ENCODE results near the gene FGF19. TPM values are rescaled to one million over a fixed set of nuclear protein-coding genes. Genes with fewer than 3 reads are reported as not detected.

Gene FGF19
- total RNA-seq, 3 donors from 2014 or later (not counting 1 experiment from before 2014, with no cell fraction given): not detected

DNA sequence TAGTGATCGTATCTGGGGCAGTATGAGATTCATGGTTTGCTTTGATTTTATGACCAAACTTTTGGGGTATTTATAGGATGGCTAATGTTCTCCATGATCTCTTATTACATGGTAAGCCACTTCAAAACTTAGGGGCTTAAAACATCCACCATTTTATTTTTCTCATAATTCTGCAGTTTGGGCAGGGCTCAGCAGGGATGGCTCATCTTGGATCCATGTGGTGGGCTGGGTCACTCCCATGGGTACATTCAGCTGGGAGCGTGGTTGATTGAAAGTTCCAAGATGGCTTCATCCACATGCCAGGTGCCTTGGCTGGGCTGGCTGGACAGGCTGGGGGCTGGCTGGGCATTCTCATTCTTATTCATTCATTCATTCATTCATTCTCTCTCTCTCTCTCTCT lies 30.5 kb upstream of the FGF19 start:
- no peak overlapping the region for H3K27ac Mint-ChIP-seq
- H3K27me3 Mint-ChIP-seq (ENCODE audit: low read depth in 2 of 2): peaks cover 9 to 25% of the 10 kb centered on the region in 2 donors
- 94% methylated on average over 2 of the region's 2 CpGs for WGBS (ENCODE audit: insufficient coverage)
- H3K27me3 ChIP-seq (ENCODE audit: control insufficient read depth, insufficient read depth, low read length): peaks cover 2% of the 10 kb centered on the region
- H3K27ac ChIP-seq (ENCODE audit: low read length): no peak overlapping the region
- H3K36me3 ChIP-seq (ENCODE audit: control insufficient read depth, insufficient read depth, low read length): no peaks in the 10 kb centered on the region
- H3K9me3 ChIP-seq (ENCODE audit: control insufficient read depth, insufficient read depth, low read length): peaks cover 4% of the 10 kb centered on the region
- no peaks in the 10 kb centered on the region for H3K4me1 Mint-ChIP-seq
- H3K4me3 Mint-ChIP-seq: no peak overlapping the region
- no peaks in the 10 kb centered on the region for H3K36me3 Mint-ChIP-seq
- no peak overlapping the region for H3K4me3 ChIP-seq (ENCODE audit: low read length)
- ATAC-seq (no peak), DNase-seq (no peak)
- H3K4me1 ChIP-seq (ENCODE audit: control insufficient read depth, insufficient read depth, low read length): no peaks in the 10 kb centered on the region
- TF ChIP-seq, protein P1, sequence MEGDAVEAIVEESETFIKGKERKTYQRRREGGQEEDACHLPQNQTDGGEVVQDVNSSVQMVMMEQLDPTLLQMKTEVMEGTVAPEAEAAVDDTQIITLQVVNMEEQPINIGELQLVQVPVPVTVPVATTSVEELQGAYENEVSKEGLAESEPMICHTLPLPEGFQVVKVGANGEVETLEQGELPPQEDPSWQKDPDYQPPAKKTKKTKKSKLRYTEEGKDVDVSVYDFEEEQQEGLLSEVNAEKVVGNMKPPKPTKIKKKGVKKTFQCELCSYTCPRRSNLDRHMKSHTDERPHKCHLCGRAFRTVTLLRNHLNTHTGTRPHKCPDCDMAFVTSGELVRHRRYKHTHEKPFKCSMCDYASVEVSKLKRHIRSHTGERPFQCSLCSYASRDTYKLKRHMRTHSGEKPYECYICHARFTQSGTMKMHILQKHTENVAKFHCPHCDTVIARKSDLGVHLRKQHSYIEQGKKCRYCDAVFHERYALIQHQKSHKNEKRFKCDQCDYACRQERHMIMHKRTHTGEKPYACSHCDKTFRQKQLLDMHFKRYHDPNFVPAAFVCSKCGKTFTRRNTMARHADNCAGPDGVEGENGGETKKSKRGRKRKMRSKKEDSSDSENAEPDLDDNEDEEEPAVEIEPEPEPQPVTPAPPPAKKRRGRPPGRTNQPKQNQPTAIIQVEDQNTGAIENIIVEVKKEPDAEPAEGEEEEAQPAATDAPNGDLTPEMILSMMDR (IDR thresholded peaks at IDR 0.05): no peak
- peaks cover 0 to under 1% of the 10 kb centered on the region in 2 donors for H3K9me3 Mint-ChIP-seq
- intact Hi-C loops (cut with micrococcal nuclease): no loop called here

DNA sequence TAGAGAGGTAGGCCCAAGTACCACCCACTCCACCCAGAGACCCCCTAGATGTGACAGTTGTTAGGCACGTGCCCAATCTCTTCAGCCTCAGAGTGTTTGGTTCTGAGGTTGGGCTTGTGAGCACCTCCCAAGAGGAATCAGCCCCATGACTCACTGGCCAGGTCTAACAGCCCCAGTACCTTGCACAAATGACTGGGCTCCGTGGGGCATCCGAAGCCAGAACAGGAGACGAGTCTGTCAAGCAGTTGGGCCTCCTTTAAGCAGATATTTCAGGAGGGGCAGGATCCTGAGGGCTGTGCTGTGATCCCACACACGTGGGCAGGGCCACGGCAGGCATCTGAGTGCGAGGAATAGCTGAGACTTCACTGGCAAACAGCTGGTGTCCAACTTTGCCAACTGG lies 29.1 kb upstream of the FGF19 start:
- intact Hi-C loops (cut with micrococcal nuclease): no loop called here
- Mint-ChIP-seq H3K36me3 (no peaks in the 10 kb centered on the region), H3K4me1 (no peaks in the 10 kb centered on the region)

DNA sequence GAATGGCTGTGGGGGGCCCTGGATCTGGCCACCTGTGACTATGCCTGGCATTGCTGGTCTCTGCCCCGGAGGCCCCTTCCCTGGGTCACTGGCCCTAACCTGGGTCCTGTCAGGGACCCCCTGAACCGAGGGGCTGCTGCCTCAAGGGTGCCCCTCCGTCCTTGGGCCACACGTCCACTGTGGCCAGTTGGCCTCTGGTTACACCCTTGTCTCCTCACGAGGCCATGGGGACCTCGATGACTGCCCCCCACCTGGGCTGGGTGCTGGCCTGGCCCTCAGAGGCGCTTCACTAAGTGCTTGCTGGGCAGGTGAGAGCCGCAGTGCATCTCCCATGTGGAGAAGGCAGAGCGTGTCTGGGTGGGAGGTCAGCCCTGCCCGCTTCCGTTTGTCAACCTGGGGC lies 27.3 kb upstream of the FGF19 start:
- no peak for DNase-seq

More for the DNA sequence above, 29.1 kb upstream of the FGF19 start:
- H3K4me3 ChIP-seq (ENCODE audit: low read length): no peak overlapping the region
- H3K27me3 ChIP-seq (ENCODE audit: control insufficient read depth, insufficient read depth, low read length): peaks cover 2% of the 10 kb centered on the region
- H3K27ac ChIP-seq (ENCODE audit: low read length): no peak overlapping the region
- no peak for ATAC-seq
- WGBS (ENCODE audit: insufficient coverage): 78% methylated on average over 7 of the region's 7 CpGs
- Mint-ChIP-seq H3K27ac (no peak overlapping the region), H3K9me3 (no peaks in the 10 kb centered on the region), H3K27me3 (ENCODE audit: low read depth in 2 of 2) (peaks cover 9 to 25% of the 10 kb centered on the region in 2 donors), H3K4me3 (no peak overlapping the region)
- H3K4me1 ChIP-seq (ENCODE audit: control insufficient read depth, insufficient read depth, low read length): no peaks in the 10 kb centered on the region
- no peaks in the 10 kb centered on the region for H3K36me3 ChIP-seq (ENCODE audit: control insufficient read depth, insufficient read depth, low read length)
- H3K9me3 ChIP-seq (ENCODE audit: control insufficient read depth, insufficient read depth, low read length): no peaks in the 10 kb centered on the region
- TF ChIP-seq, protein P1 (IDR thresholded peaks at IDR 0.05): no peak
- DNase-seq: no peak

DNA sequence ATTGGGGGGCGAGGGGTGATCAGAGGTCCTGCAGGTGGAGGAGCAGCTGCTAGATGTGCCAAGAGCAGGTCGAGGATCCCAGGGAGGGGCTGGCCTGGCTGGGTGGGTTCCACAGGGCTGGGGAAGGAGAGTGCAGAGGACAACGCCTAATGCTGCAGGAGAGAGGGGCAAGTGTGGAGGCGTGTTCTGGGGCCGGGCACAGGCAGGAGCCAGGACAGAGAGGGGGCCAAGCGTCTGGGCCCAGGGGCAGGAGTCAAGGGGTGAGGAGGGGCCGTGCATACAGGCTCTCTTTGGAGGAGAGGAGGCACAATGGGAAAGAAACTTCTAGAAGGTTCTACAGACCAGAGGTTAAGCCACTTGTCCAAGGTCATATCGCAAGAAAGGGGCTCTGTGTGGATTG lies 26.7 kb upstream of the FGF19 start:
- no peak overlapping the region for H3K4me3 Mint-ChIP-seq
- no peaks in the 10 kb centered on the region for H3K36me3 Mint-ChIP-seq
- WGBS (ENCODE audit: insufficient coverage): 80% methylated on average over 8 of the region's 8 CpGs
- H3K9me3 Mint-ChIP-seq: no peaks in the 10 kb centered on the region
- TF ChIP-seq, protein P1 (IDR thresholded peaks at IDR 0.05): no peak
- no peak overlapping the region for H3K27ac Mint-ChIP-seq
- intact Hi-C loops (cut with micrococcal nuclease): no loop called here
- no peaks in the 10 kb centered on the region for H3K36me3 ChIP-seq (ENCODE audit: control insufficient read depth, insufficient read depth, low read length)
- H3K4me3 ChIP-seq (ENCODE audit: low read length): no peak overlapping the region
- H3K27me3 Mint-ChIP-seq (ENCODE audit: low read depth in 2 of 2): peaks cover 9 to 31% of the 10 kb centered on the region in 2 donors
- H3K27me3 ChIP-seq (ENCODE audit: control insufficient read depth, insufficient read depth, low read length): peaks cover 4% of the 10 kb centered on the region
- no peak overlapping the region for H3K27ac ChIP-seq (ENCODE audit: low read length)
- H3K9me3 ChIP-seq (ENCODE audit: control insufficient read depth, insufficient read depth, low read length): no peaks in the 10 kb centered on the region
- ATAC-seq (no peak), DNase-seq (no peak)
- H3K4me1 Mint-ChIP-seq: no peaks in the 10 kb centered on the region
- H3K4me1 ChIP-seq (ENCODE audit: control insufficient read depth, insufficient read depth, low read length): no peaks in the 10 kb centered on the region

More for the DNA sequence above, 27.3 kb upstream of the FGF19 start:
- intact Hi-C loops (cut with micrococcal nuclease): no loop called here
- Histone ChIP-seq H3K36me3 (ENCODE audit: control insufficient read depth, insufficient read depth, low read length) (no peaks in the 10 kb centered on the region), H3K27me3 (ENCODE audit: control insufficient read depth, insufficient read depth, low read length) (peaks cover 4% of the 10 kb centered on the region), H3K9me3 (ENCODE audit: control insufficient read depth, insufficient read depth, low read length) (no peaks in the 10 kb centered on the region), H3K4me1 (ENCODE audit: control insufficient read depth, insufficient read depth, low read length) (no peaks in the 10 kb centered on the region), H3K27ac (ENCODE audit: low read length) (no peak overlapping the region), H3K4me3 (ENCODE audit: low read length) (no peak overlapping the region)
- H3K4me1 Mint-ChIP-seq: no peaks in the 10 kb centered on the region
- no peaks in the 10 kb centered on the region for H3K36me3 Mint-ChIP-seq
- no peak for ATAC-seq
- no peaks in the 10 kb centered on the region for H3K9me3 Mint-ChIP-seq
- H3K4me3 Mint-ChIP-seq: no peak overlapping the region
- WGBS (ENCODE audit: insufficient coverage): 78% methylated on average over 11 of the region's 11 CpGs
- H3K27me3 Mint-ChIP-seq (ENCODE audit: low read depth in 2 of 2): peaks cover 9 to 31% of the 10 kb centered on the region in 2 donors
- TF ChIP-seq, protein P1 (IDR thresholded peaks at IDR 0.05): no peak
- H3K27ac Mint-ChIP-seq: no peak overlapping the region
